IMR-90 (cell line): ENCODE data around the gene BMP4.

Source experiments
- CHD1 ChIP-seq: IDR thresholded peaks from 2 replicates; pipeline ENCODE4 v1.6.1; 2012; ENCODE audit warnings: low read depth, low read length, improper control_type of control experiment
- CTCF ChIP-seq: conservative IDR thresholded peaks from 2 replicates; pipeline ENCODE4 v1.5.1; 2012; ENCODE audit warnings: mild to moderate bottlenecking, low read depth, low read length, improper control_type of control experiment
- ELK1 ChIP-seq: fragments of 150-350 bp; IDR thresholded peaks from 2 replicates; pipeline ENCODE4 v1.6.1; 2016; ENCODE audit warnings: low read depth, mild to moderate bottlenecking, low read length, moderate library complexity, borderline replicate concordance
- MAZ ChIP-seq: IDR thresholded peaks from 2 replicates; pipeline ENCODE4 v1.6.1; 2012; ENCODE audit warnings: low read depth, mild to moderate bottlenecking, low read length, improper control_type of control experiment, moderate library complexity, borderline replicate concordance
- MXI1 ChIP-seq: IDR thresholded peaks from 2 replicates; pipeline ENCODE4 v1.6.1; 2012; ENCODE audit warnings: low read depth, mild to moderate bottlenecking, low read length, moderate library complexity, borderline replicate concordance
- NFE2L2 ChIP-seq: fragments of 150-350 bp; IDR thresholded peaks from 2 replicates; pipeline ENCODE4 v1.6.1; 2016; ENCODE audit warnings: low read depth, mild to moderate bottlenecking, low read length
- POLR2A ChIP-seq: IDR thresholded peaks from 2 replicates; pipeline ENCODE4 v1.6.1; 2012; ENCODE audit warnings: mild to moderate bottlenecking, low read depth, low read length
- RAD21 ChIP-seq: IDR thresholded peaks from 2 replicates; pipeline ENCODE4 v1.6.1; 2012; ENCODE audit warnings: low read length, improper control_type of control experiment
- RCOR1 ChIP-seq: IDR thresholded peaks from 2 replicates; pipeline ENCODE4 v1.6.1; 2012; ENCODE audit warnings: mild to moderate bottlenecking, low read length, improper control_type of control experiment; ENCODE audit not compliant: insufficient replicate concordance

GRCh38 chr14:54002653-54003052 lies 46.0 kb upstream of the BMP4 start:
- TF ChIP-seq POLR2A (no peak), CTCF (no peak), MXI1 (no peak), NFE2L2 (no peak), ELK1 (no peak), MAZ (no peak), CHD1 (no peak), RAD21 (no peak), RCOR1 (no peak)
